Peyer's patch (tissue), 4 donors: ENCODE results near the gene PRSS12.

Source experiments
- CTCF ChIP-seq, 6 experiments: fragments of 450-650 bp in 4 of 6; fragments of 200-600 bp in 2 of 6; sonication (generic) in 1 of 6; IDR thresholded peaks; one replicate each; pipeline ENCODE4 v1.5.1; 2017 to 2019; ENCODE audit warnings: antibody characterized with exemption in 6 of 6, mild to moderate bottlenecking in 3 of 6, moderate library complexity in 1 of 6
- POLR2A ChIP-seq, 2 donors: fragments of 450-650 bp; IDR thresholded peaks; one replicate each; pipeline ENCODE4 v1.5.1; 2017; ENCODE audit warnings: antibody characterized with exemption in 2 of 2, mild to moderate bottlenecking in 2 of 2, moderate library complexity in 2 of 2

- TF ChIP-seq CTCF (IDR thresholded peaks at IDR 0.05) (no peak), POLR2A (IDR thresholded peaks at IDR 0.05) (no peak)
Observed at GRCh38 chr4:118287711-118288451, 64.9 kb downstream of the PRSS12 start.
